Measurements from ENCODE around the gene TMEM238L.

Gene TMEM238L

GRCh38 chr17:10790491-10791401, 13.2 kb downstream of the TMEM238L start:
- no peak for TF ChIP-seq CTCF (IDR thresholded peaks at IDR 0.05; ENCODE audit: low read length, missing control alignments)
- no peak overlapping the region for H3K4me3 ChIP-seq (replicated peaks; ENCODE audit: low read depth, low read length)
- DNase-seq (ENCODE audit: low read depth): no peak

- no peak for DNase-seq (ENCODE audit: low read depth)
- H3K4me3 ChIP-seq (replicated peaks; ENCODE audit: low read depth, low read length): no peak overlapping the region
- no peak for TF ChIP-seq CTCF (IDR thresholded peaks at IDR 0.05; ENCODE audit: low read length, missing control alignments)
These were observed 14.1 kb downstream of the TMEM238L start for GRCh38 chr17:10789694-10790271.

- H3K4me3 ChIP-seq (replicated peaks; ENCODE audit: low read depth, low read length): no peak overlapping the region
- TF ChIP-seq CTCF (IDR thresholded peaks at IDR 0.05; ENCODE audit: low read length, missing control alignments): no peak
- no peak for DNase-seq (ENCODE audit: low read depth)
These were observed 16.4 kb downstream of the TMEM238L start for GRCh38 chr17:10787306-10788045.

GRCh38 chr17:10785295-10785694, 18.6 kb downstream of the TMEM238L start:
- no peak overlapping the region for H3K4me3 ChIP-seq (replicated peaks; ENCODE audit: low read depth, low read length)
- no peak for DNase-seq (ENCODE audit: low read depth)
- no peak for TF ChIP-seq CTCF (IDR thresholded peaks at IDR 0.05; ENCODE audit: low read length, missing control alignments)

GRCh38 chr17:10779609-10780008, 24.3 kb downstream of the TMEM238L start:
- TF ChIP-seq CTCF (IDR thresholded peaks at IDR 0.05; ENCODE audit: low read length, missing control alignments): no peak
- no peak for DNase-seq (ENCODE audit: low read depth)
- no peak overlapping the region for H3K4me3 ChIP-seq (replicated peaks; ENCODE audit: low read depth, low read length)

GRCh38 chr17:10777890-10778289, 26.0 kb downstream of the TMEM238L start:
- no peak for TF ChIP-seq CTCF (IDR thresholded peaks at IDR 0.05; ENCODE audit: low read length, missing control alignments)
- no peak for DNase-seq (ENCODE audit: low read depth)
- no peak overlapping the region for H3K4me3 ChIP-seq (replicated peaks; ENCODE audit: low read depth, low read length)
